ENCODE data around the gene GRIA3. TPM values are rescaled to one million over a fixed set of nuclear protein-coding genes. Genes with fewer than 3 reads are reported as not detected.

Gene GRIA3
- total RNA-seq: under 0.01 and 0.09 TPM in 2 replicates

DNA sequence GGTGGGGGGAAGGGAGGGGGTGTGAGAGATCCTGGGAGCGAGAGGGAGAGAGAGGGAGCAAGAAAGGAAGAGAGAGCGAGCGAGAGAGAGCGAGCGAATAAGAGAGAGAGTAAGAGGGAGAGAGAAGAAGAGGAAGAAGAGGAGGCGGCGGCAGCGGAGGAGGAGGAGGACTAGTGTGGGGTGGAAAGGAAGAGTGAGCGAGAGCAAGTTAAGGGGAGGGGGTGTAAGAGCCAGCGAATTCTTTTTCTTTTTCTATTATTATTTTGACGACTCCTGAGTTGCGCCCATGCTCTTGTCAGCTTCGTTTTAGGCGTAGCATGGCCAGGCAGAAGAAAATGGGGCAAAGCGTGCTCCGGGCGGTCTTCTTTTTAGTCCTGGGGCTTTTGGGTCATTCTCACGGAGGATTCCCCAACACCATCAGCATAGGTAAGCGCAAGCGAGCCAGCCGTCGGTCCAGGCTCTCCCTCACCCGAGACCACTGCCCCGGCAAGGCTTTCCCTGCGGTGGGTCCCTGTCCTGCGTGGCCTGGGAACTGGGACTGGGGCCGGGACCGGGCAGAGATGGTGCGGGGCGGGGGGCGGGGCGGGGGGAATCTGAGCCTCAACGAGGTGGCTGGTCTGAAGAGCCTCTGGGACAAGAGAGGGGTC lies at the start of gene GRIA3:
Gene GRIA3, plus strand, starts transcription at position 60 of the 647 bp plus-strand sequence. Its CDS starts 258 bp downstream, at position 318.

Measured in pericardium fibroblast (primary cell).